Brain pericyte (primary cell): Measurements from ENCODE around the gene FGD3.

Experiments
- DNase-seq: peaks from one replicate; pipeline ENCODE4 v3.0.0-alpha.2; 2012; ENCODE audit warnings: low read depth, low spot score

The FGD3 gene

GRCh38 chr9:93030642-93031628, 83.6 kb downstream of the FGD3 start:
- DNase-seq, result no peak

- DNase-seq, result no peak
Measured at GRCh38 chr9:93031629-93032430, 84.5 kb downstream of the FGD3 start.

- DNase-seq, result no peak
Measured at GRCh38 chr9:93032545-93032944, 85.2 kb downstream of the FGD3 start.

- no peak for DNase-seq
Measured at GRCh38 chr9:93033531-93033930, 86.2 kb downstream of the FGD3 start.

GRCh38 chr9:93035106-93035660, 87.9 kb downstream of the FGD3 start:
- DNase-seq, result no peak

- DNase-seq, result no peak
Measured at GRCh38 chr9:93035821-93036351, 88.6 kb downstream of the FGD3 start.

- no peak for DNase-seq
Measured at GRCh38 chr9:93036887-93037475, 89.7 kb downstream of the FGD3 start.

GRCh38 chr9:93037476-93037971, 90.2 kb downstream of the FGD3 start:
- no peak for DNase-seq

GRCh38 chr9:93038918-93039317, 91.6 kb downstream of the FGD3 start:
- no peak for DNase-seq

GRCh38 chr9:93039456-93039855, 92.1 kb downstream of the FGD3 start:
- DNase-seq, result no peak

GRCh38 chr9:93039976-93040375, 92.7 kb downstream of the FGD3 start:
- DNase-seq, result no peak

GRCh38 chr9:93040409-93040808, 93.1 kb downstream of the FGD3 start:
- no peak for DNase-seq

GRCh38 chr9:93041108-93041802, 93.9 kb downstream of the FGD3 start:
- DNase-seq, result no peak

GRCh38 chr9:93043122-93043521, 95.8 kb downstream of the FGD3 start:
- no peak for DNase-seq

- DNase-seq, result no peak
Measured at GRCh38 chr9:93045521-93045920, 98.2 kb downstream of the FGD3 start.

GRCh38 chr9:93048566-93049448, 101.5 kb downstream of the FGD3 start:
- DNase-seq, result no peak

GRCh38 chr9:93049491-93049890, 102.2 kb downstream of the FGD3 start:
- DNase-seq, result no peak

- no peak for DNase-seq
Measured at GRCh38 chr9:93050231-93050630, 102.9 kb downstream of the FGD3 start.

- DNase-seq, result no peak
Measured at GRCh38 chr9:93051680-93052089, 104.4 kb downstream of the FGD3 start.
